ENCODE measurements around the gene VEGFA.

- TF ChIP-seq GATA2 (IDR thresholded peaks at IDR 0.05; ENCODE audit: low read depth, low read length) (no peak), GATA3 (IDR thresholded peaks at IDR 0.05; ENCODE audit: low read depth, low read length) (no peak)
These were observed 8.3 kb downstream of the VEGFA start for GRCh38 chr6:43778131-43778855.
